ENCODE results near the gene RPS6KC1. TPM values are rescaled to one million over a fixed set of nuclear protein-coding genes. Genes with fewer than 3 reads are reported as not detected.

RPS6KC1 gene
- total RNA-seq, 2 donors from 2014 or later = 13.7 to 48.5 TPM

DNA sequence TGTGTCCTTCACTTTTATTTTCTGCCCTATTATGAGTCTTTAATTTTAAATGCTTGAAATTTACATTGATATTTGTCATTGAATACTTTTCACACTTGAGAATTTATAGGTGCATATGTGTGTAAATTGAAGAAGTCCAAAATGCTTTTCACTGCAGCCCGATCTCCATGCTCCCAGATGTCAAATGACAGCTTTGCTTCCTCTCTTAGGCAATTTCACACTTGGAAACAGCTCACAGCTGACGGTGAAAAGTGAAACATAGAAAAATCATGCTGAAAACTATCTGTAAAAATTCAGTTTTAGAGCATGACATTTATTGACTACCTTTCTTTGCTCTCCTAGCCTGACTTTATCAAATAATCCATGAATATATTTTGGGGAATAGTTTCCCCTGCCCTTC, 196.0 kb downstream of the RPS6KC1 start:
- intact Hi-C loops (cut with DNase I) = no loop called here
- 66 to 74% methylated on average over 2 of the region's 2 CpGs for WGBS, 2 donors

DNA sequence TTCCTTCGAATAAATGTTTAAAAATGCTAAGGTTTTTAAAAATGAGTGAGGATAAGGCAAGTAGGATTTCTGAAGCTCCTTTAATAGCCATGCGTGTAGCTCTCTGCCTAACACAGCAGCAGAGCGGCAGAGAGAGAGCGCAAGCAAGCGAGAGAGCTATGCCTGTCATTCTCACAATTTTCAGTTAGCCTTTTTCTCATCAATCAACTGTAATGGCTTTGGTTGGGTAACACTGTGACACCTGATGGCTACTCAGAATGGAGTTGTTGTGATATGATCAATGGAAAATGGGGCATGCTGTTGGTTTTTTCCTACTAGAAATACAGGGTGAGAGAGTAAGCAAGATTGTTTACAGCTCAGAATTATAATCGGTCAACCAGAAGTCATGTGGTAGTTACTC, 198.4 kb downstream of the RPS6KC1 start:
- 96% methylated on average over 6 of the region's 6 CpGs for WGBS, 2 donors
- H3K9me3 ChIP-seq = no peaks in the 10 kb centered on the region
- TF ChIP-seq CTCF (IDR thresholded peaks at IDR 0.05) (no peak), POLR2A (IDR thresholded peaks at IDR 0.05) (no peak)
- H3K27ac ChIP-seq = no peak overlapping the region
- intact Hi-C loops (cut with DNase I) = no loop called here
- H3K36me3 ChIP-seq (replicated peaks in 1 of 2; ENCODE audit: insufficient read depth in 1 of 2, low read depth in 2 of 2) = no peaks in the 10 kb centered on the region
- no peak for ATAC-seq
- peaks cover 16% of the 10 kb centered on the region for H3K4me1 ChIP-seq
- no peaks in the 10 kb centered on the region for H3K27me3 ChIP-seq
- H3K4me3 ChIP-seq = no peak overlapping the region
- DNase-seq = no peak

More for the DNA sequence above, 196.0 kb downstream of the RPS6KC1 start:
- Histone ChIP-seq H3K4me3 (no peak overlapping the region), H3K9me3 (no peaks in the 10 kb centered on the region), H3K36me3 (replicated peaks in 1 of 2; ENCODE audit: insufficient read depth in 1 of 2, low read depth in 2 of 2) (no peaks in the 10 kb centered on the region), H3K27me3 (no peaks in the 10 kb centered on the region), H3K27ac (no peak overlapping the region), H3K4me1 (peaks cover 16% of the 10 kb centered on the region)
- ATAC-seq (no peak), DNase-seq (no peak)
- TF ChIP-seq POLR2A (IDR thresholded peaks at IDR 0.05) (no peak), CTCF (IDR thresholded peaks at IDR 0.05) (no peak)

- Histone ChIP-seq H3K27me3 (no peaks in the 10 kb centered on the region), H3K4me3 (no peak overlapping the region), H3K9me3 (no peaks in the 10 kb centered on the region), H3K27ac (no peak overlapping the region), H3K36me3 (replicated peaks in 1 of 2; ENCODE audit: insufficient read depth in 1 of 2, low read depth in 2 of 2) (no peaks in the 10 kb centered on the region), H3K4me1 (peaks cover 10% of the 10 kb centered on the region)
- ATAC-seq (no peak), DNase-seq (no peak)
- WGBS, 2 donors = 94 to 96% methylated on average over 6 of the region's 6 CpGs
- no peak for TF ChIP-seq POLR2A (IDR thresholded peaks at IDR 0.05)
- no peak for TF ChIP-seq CTCF (IDR thresholded peaks at IDR 0.05)
- intact Hi-C loops (cut with DNase I) = loop anchor here (10.0 kb wide), 1 partner anchor 875 kb away; no protein-coding TSS in a partner anchor
These were observed 199.0 kb downstream of the RPS6KC1 start for GRCh38 chr1:213250041-213250440.

- H3K27ac ChIP-seq = no peak overlapping the region
- WGBS, 2 donors = 96 to 97% methylated on average over 3 of the region's 3 CpGs
- DNase-seq (no peak), ATAC-seq (no peak)
- no peak for TF ChIP-seq POLR2A (IDR thresholded peaks at IDR 0.05)
- no peak for TF ChIP-seq CTCF (IDR thresholded peaks at IDR 0.05)
- H3K9me3 ChIP-seq = no peaks in the 10 kb centered on the region
- intact Hi-C loops (cut with DNase I) = loop anchor here (10.0 kb wide), 1 partner anchor 874 kb away; no protein-coding TSS in a partner anchor
- no peak overlapping the region for H3K4me3 ChIP-seq
- H3K27me3 ChIP-seq = no peaks in the 10 kb centered on the region
- H3K36me3 ChIP-seq (replicated peaks in 1 of 2; ENCODE audit: insufficient read depth in 1 of 2, low read depth in 2 of 2) = no peaks in the 10 kb centered on the region
- peaks cover 7% of the 10 kb centered on the region for H3K4me1 ChIP-seq
These were observed 199.4 kb downstream of the RPS6KC1 start for GRCh38 chr1:213250446-213250845.

DNA sequence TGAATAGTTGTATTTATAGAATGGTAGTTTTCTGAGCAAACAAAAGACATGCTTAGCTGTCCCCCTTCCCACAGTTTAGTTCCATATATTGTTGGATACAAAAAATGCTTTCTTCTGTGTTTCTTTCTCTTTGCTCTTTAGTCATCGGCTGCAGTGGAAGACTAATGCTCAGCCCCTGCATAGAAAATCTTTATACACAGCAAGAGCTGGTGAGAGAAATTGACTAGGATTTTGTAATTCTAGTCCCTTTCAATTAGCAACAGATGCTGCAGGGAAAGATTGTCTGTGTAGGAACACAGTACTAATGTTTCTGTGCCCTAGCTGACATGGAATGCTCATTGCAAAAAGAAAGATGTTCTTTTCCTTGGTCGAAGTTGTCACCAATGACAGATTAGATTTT, 200.9 kb downstream of the RPS6KC1 start:
- 67 to 72% methylated on average over 2 of the region's 2 CpGs for WGBS, 2 donors
- ATAC-seq = no peak
- DNase-seq = no peak
- peaks cover 5% of the 10 kb centered on the region for H3K4me1 ChIP-seq
- intact Hi-C loops (cut with DNase I) = loop anchor here (10.0 kb wide), 1 partner anchor 873 kb away; no protein-coding TSS in a partner anchor
- H3K9me3 ChIP-seq = no peaks in the 10 kb centered on the region
- TF ChIP-seq POLR2A (IDR thresholded peaks at IDR 0.05) (no peak), CTCF (IDR thresholded peaks at IDR 0.05) (no peak)
- no peaks in the 10 kb centered on the region for H3K27me3 ChIP-seq
- H3K27ac ChIP-seq = no peak overlapping the region
- H3K4me3 ChIP-seq = no peak overlapping the region
- no peaks in the 10 kb centered on the region for H3K36me3 ChIP-seq (replicated peaks in 1 of 2; ENCODE audit: insufficient read depth in 1 of 2, low read depth in 2 of 2)
